Measurements from ENCODE around the gene OR5T2. TPM values are rescaled to one million over a fixed set of nuclear protein-coding genes. Genes with fewer than 3 reads are reported as not detected.

The OR5T2 gene
- polyA plus RNA-seq, 1 donor from 2014 or later, result not detected

Other genes with a start within 250 kb of the OR5T2 start
- not detected for gene OR5F1, start 239.6 kb downstream of the OR5T2 start, polyA plus RNA-seq (ENCODE audit: insufficient read depth, low read depth, low replicate concordance)
- not detected for gene OR5AS1, start 206.6 kb downstream of the OR5T2 start, polyA plus RNA-seq (ENCODE audit: insufficient read depth, low read depth, low replicate concordance)
- gene OR8I2, start 140.9 kb downstream of the OR5T2 start, polyA plus RNA-seq (ENCODE audit: insufficient read depth, low read depth, low replicate concordance), result not detected
- not detected for gene OR8H2, start 130.6 kb downstream of the OR5T2 start, polyA plus RNA-seq (ENCODE audit: insufficient read depth, low read depth, low replicate concordance)
- not detected for gene OR8H3, start 111.9 kb downstream of the OR5T2 start, polyA plus RNA-seq (ENCODE audit: insufficient read depth, low read depth, low replicate concordance)
- gene OR8J3, start 94.1 kb downstream of the OR5T2 start, polyA plus RNA-seq (ENCODE audit: insufficient read depth, low read depth, low replicate concordance), result not detected
- not detected for gene OR8K5, start 73.9 kb downstream of the OR5T2 start, polyA plus RNA-seq (ENCODE audit: insufficient read depth, low read depth, low replicate concordance)
- not detected for gene OR5J2, start 57.6 kb downstream of the OR5T2 start, polyA plus RNA-seq (ENCODE audit: insufficient read depth, low read depth, low replicate concordance)
- gene OR5T3, start 18.0 kb upstream of the OR5T2 start, polyA plus RNA-seq (ENCODE audit: insufficient read depth, low read depth, low replicate concordance), result not detected
- gene OR5T1, start 39.9 kb upstream of the OR5T2 start, polyA plus RNA-seq (ENCODE audit: insufficient read depth, low read depth, low replicate concordance), result not detected
- gene OR8H1, start 58.0 kb upstream of the OR5T2 start, polyA plus RNA-seq (ENCODE audit: insufficient read depth, low read depth, low replicate concordance), result not detected
- not detected for gene OR8K3, start 80.9 kb upstream of the OR5T2 start, polyA plus RNA-seq (ENCODE audit: insufficient read depth, low read depth, low replicate concordance)
- gene OR8K1, start 111.8 kb upstream of the OR5T2 start, polyA plus RNA-seq (ENCODE audit: insufficient read depth, low read depth, low replicate concordance), result not detected
- gene OR8J1, start 120.0 kb upstream of the OR5T2 start, polyA plus RNA-seq (ENCODE audit: insufficient read depth, low read depth, low replicate concordance), result not detected
- not detected for gene OR8U1, start 141.4 kb upstream of the OR5T2 start, polyA plus RNA-seq (ENCODE audit: insufficient read depth, low read depth, low replicate concordance)
- gene OR5AL1, start 178.4 kb upstream of the OR5T2 start, polyA plus RNA-seq (ENCODE audit: insufficient read depth, low read depth, low replicate concordance), result not detected
- not detected for gene OR5M3, start 239.1 kb upstream of the OR5T2 start, polyA plus RNA-seq (ENCODE audit: insufficient read depth, low read depth, low replicate concordance)